BJ (cell line): ENCODE measurements around the gene DAW1. TPM values are rescaled to one million over a fixed set of nuclear protein-coding genes. Genes with fewer than 3 reads are reported as not detected.

ENCODE experiments used
- CTCF ChIA-PET: fragments of 350-600 bp; formaldehyde crosslinking; extraction: SDS; loops from one replicate; lab custom pipeline; 2021; ENCODE audit warnings: antibody characterized with exemption, inconsistent platforms; lab: Yijun Ruan, JAX
- POLR2A ChIA-PET: fragments of 300-600 bp; sonication (Branson Sonifier 250); formaldehyde crosslinking; extraction: SDS; loops from one replicate; lab custom pipeline; 2021; ENCODE audit warnings: antibody characterized with exemption; lab: Charles Lee
- DNase-seq: peaks from one replicate; pipeline ENCODE4 v3.0.0-alpha.2; 2011; ENCODE audit warnings: low read depth
- H3K27me3 ChIP-seq: 2 replicates; pipeline ENCODE4 v1.6.0; 2011; ENCODE audit warnings: low read length; ENCODE audit not compliant: control insufficient read depth, insufficient read depth
- H3K36me3 ChIP-seq: 2 replicates; pipeline ENCODE4 v1.5.1; 2011; ENCODE audit warnings: low read length; ENCODE audit not compliant: control insufficient read depth, insufficient read depth
- H3K4me3 ChIP-seq: 2 replicates; pipeline ENCODE4 v1.5.1; 2011; ENCODE audit warnings: low read depth, mild to moderate bottlenecking, control low read depth, low read length
- CTCF ChIP-seq: IDR thresholded peaks from 2 replicates; pipeline ENCODE4 v1.5.1; 2011; ENCODE audit warnings: low read depth, mild to moderate bottlenecking, control low read depth, inconsistent platforms, low read length, moderate library complexity; ENCODE audit not compliant: insufficient read depth
- polyA plus RNA-seq: library from polyadenylated mRNA; depleted of rRNA; stranded (reverse); fragments of >200 nt; gene quantifications from 2 replicates; pipeline ENCODE4 v1.2.3, GENCODE V29; 2011

Gene DAW1
- polyA plus RNA-seq, 1 experiment = not detected

GRCh38 chr2:227826563-227826962, 44.9 kb upstream of the DAW1 start:
- Histone ChIP-seq H3K4me3 (no peak overlapping the region), H3K36me3 (no peaks in the 10 kb centered on the region), H3K27me3 (peaks cover 8% of the 10 kb centered on the region; the same call in 1 of the 2 replicates)
- TF ChIP-seq CTCF = no peak
- DNase-seq = no peak
- CTCF ChIA-PET = no interaction called here
- POLR2A ChIA-PET = interaction anchor here (0.6 kb wide), 1 partner anchor 430 kb away, joined by 5 read pairs; no protein-coding TSS in a partner anchor

GRCh38 chr2:227827143-227827542, 44.3 kb upstream of the DAW1 start:
- no peak for DNase-seq
- Histone ChIP-seq H3K4me3 (no peak overlapping the region), H3K36me3 (no peaks in the 10 kb centered on the region), H3K27me3 (peaks cover 8% of the 10 kb centered on the region; the same call in 1 of the 2 replicates)
- ChIA-PET POLR2A (no interaction called here), CTCF (no interaction called here)
- no peak for TF ChIP-seq CTCF

DNA sequence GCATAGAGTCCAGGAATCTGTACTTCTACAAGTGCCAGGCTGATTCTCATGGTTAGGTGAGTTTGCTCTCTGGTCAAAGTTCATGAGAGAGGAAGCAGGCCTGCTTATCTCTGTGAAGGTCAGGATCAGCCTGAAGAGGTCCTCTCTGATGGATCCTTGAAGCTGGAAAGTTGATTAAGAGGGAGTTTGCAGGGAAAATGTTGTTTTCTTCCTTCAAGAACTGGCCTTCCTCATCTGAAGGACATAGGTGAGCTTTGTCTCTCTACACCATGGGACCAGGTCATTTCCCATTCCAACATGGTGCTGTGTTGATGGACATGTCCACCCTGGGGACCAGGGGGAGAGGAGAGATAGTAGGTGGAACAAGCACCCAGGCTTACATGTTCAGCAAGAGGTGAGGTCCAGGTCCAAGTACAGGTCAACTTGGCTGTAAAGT, 42.9 kb upstream of the DAW1 start:
- Histone ChIP-seq H3K4me3 (no peak overlapping the region), H3K36me3 (no peaks in the 10 kb centered on the region), H3K27me3 (peaks cover 5% of the 10 kb centered on the region; the same call in 1 of the 2 replicates)
- TF ChIP-seq CTCF = no peak
- DNase-seq = no peak
- ChIA-PET CTCF (no interaction called here), POLR2A (no interaction called here)

- no peak for DNase-seq
- POLR2A ChIA-PET = no interaction called here
- Histone ChIP-seq H3K4me3 (no peak overlapping the region), H3K27me3 (peaks cover 5% of the 10 kb centered on the region; the same call in 1 of the 2 replicates), H3K36me3 (no peaks in the 10 kb centered on the region)
- no peak for TF ChIP-seq CTCF
- CTCF ChIA-PET = no interaction called here
Measured at GRCh38 chr2:227829337-227829736, 42.1 kb upstream of the DAW1 start.

DNA sequence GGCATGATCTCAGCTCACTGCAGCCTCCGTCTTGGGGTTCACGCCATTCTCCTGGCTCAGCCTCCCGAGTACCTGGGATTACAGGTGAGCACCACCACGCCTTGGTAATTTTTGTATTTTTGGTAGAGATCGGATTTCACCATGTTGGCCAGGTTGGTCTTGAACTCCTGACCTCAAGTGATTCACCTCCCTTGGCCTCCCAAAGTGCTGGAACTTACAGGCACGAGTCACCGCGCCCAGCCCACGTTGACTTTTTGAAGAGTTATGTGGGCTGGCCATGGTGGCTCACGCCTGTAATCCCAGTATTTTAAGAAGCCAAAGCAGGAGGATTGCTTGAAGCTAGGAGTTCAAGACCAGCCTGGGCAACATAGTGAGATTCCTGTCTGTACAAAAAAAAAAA, 37.0 kb upstream of the DAW1 start:
- Histone ChIP-seq H3K36me3 (no peaks in the 10 kb centered on the region), H3K27me3 (no peaks in the 10 kb centered on the region; the same call in 1 of the 2 replicates), H3K4me3 (no peak overlapping the region)
- TF ChIP-seq CTCF = no peak
- ChIA-PET CTCF (no interaction called here), POLR2A (no interaction called here)
- DNase-seq = no peak
